Measurements from ENCODE around the gene KIF21A.

- no peak for TF ChIP-seq CTCF (IDR thresholded peaks at IDR 0.05)
- TF ChIP-seq POLR2A (IDR thresholded peaks at IDR 0.05) = no peak
Measured at GRCh38 chr12:39300799-39301198, 142.1 kb downstream of the KIF21A start.
